ENCODE results near the gene CARHSP1.

CARHSP1 gene

GRCh38 chr16:8910811-8911210 lies 42.0 kb upstream of the CARHSP1 start:
- CTCF ChIA-PET: interaction anchor here (0.7 to 3.0 kb wide), 7 partner anchors 10 to 227 kb away, joined by 3 to 16 read pairs (median 6); no protein-coding TSS in a partner anchor
- 100% methylated on average over 1 of the region's 1 CpG for WGBS (ENCODE audit: insufficient coverage)
- H3K4me1 ChIP-seq (ENCODE audit: control extremely low read depth in 1 of 4, control insufficient read depth in 4 of 4, insufficient read depth in 4 of 4, low read length in 3 of 4): peaks cover 0 to 6% (median 3%) of the 10 kb centered on the region in 4 experiments

GRCh38 chr16:8908810-8909468 lies 40.1 kb upstream of the CARHSP1 start:
- Histone ChIP-seq H3K27ac (ENCODE audit: insufficient read depth in 1 of 2, low read depth in 1 of 2, low read length in 2 of 2, poor library complexity in 1 of 2, severe bottlenecking in 2 of 2) (no peak overlapping the region), H3K36me3 (ENCODE audit: control insufficient read depth in 4 of 4, insufficient read depth in 4 of 4, low read length in 3 of 4) (peaks cover 29 to 90% (median 60%) of the 10 kb centered on the region in 4 experiments), H3K9me3 (ENCODE audit: control extremely low read depth in 1 of 5, control insufficient read depth in 4 of 5, insufficient read depth in 2 of 5, low read depth in 1 of 5, low read length in 4 of 5) (no peaks in the 10 kb centered on the region), H3K4me1 (ENCODE audit: control extremely low read depth in 1 of 4, control insufficient read depth in 4 of 4, insufficient read depth in 4 of 4, low read length in 3 of 4) (no peaks in the 10 kb centered on the region), H3K27me3 (replicated peaks in 2 of 5; ENCODE audit: control insufficient read depth in 4 of 5, insufficient read depth in 5 of 5, low read length in 4 of 5) (no peaks in the 10 kb centered on the region), H3K4me3 (ENCODE audit: control insufficient read depth in 1 of 7, extremely low read depth in 1 of 7, insufficient read depth in 4 of 7, low read depth in 2 of 7, low read length in 6 of 7) (no peak overlapping the region)
- ChIA-PET CTCF (interaction anchor here (1.3 to 3.1 kb wide), 3 partner anchors 8 to 225 kb away, joined by 5 to 16 read pairs (median 11); no protein-coding TSS in a partner anchor), POLR2A (no interaction called here)
- DNase-seq: no peak
- WGBS (ENCODE audit: insufficient coverage): 76% methylated on average over 8 of the region's 8 CpGs

More at GRCh38 chr16:8910811-8911210, 42.0 kb upstream of the CARHSP1 start:
- H3K9me3 ChIP-seq (ENCODE audit: control extremely low read depth in 1 of 5, control insufficient read depth in 4 of 5, insufficient read depth in 2 of 5, low read depth in 1 of 5, low read length in 4 of 5): no peaks in the 10 kb centered on the region
- no peaks in the 10 kb centered on the region for H3K27me3 ChIP-seq (replicated peaks in 2 of 5; ENCODE audit: control insufficient read depth in 4 of 5, insufficient read depth in 5 of 5, low read length in 4 of 5)
- DNase-seq: no peak
- POLR2A ChIA-PET: no interaction called here
- no peak overlapping the region for H3K27ac ChIP-seq (ENCODE audit: insufficient read depth in 1 of 2, low read depth in 1 of 2, low read length in 2 of 2, poor library complexity in 1 of 2, severe bottlenecking in 2 of 2)
- no peak overlapping the region for H3K4me3 ChIP-seq (ENCODE audit: control insufficient read depth in 1 of 7, extremely low read depth in 1 of 7, insufficient read depth in 4 of 7, low read depth in 2 of 7, low read length in 6 of 7)
- peaks cover 29 to 92% (median 56%) of the 10 kb centered on the region in 4 experiments for H3K36me3 ChIP-seq (ENCODE audit: control insufficient read depth in 4 of 4, insufficient read depth in 4 of 4, low read length in 3 of 4)

- no peaks in the 10 kb centered on the region for H3K4me1 ChIP-seq (ENCODE audit: control extremely low read depth in 1 of 4, control insufficient read depth in 4 of 4, insufficient read depth in 4 of 4, low read length in 3 of 4)
- H3K4me3 ChIP-seq (ENCODE audit: control insufficient read depth in 1 of 7, extremely low read depth in 1 of 7, insufficient read depth in 4 of 7, low read depth in 2 of 7, low read length in 6 of 7): no peak overlapping the region
- CTCF ChIA-PET: interaction anchor here (1.2 to 3.1 kb wide), 3 partner anchors 26 to 228 kb away, joined by 3 to 11 read pairs (median 8); no protein-coding TSS in a partner anchor
- H3K36me3 ChIP-seq (ENCODE audit: control insufficient read depth in 4 of 4, insufficient read depth in 4 of 4, low read length in 3 of 4): peaks cover 27 to 91% (median 64%) of the 10 kb centered on the region in 4 experiments
- no peaks in the 10 kb centered on the region for H3K27me3 ChIP-seq (replicated peaks in 2 of 5; ENCODE audit: control insufficient read depth in 4 of 5, insufficient read depth in 5 of 5, low read length in 4 of 5)
- no peaks in the 10 kb centered on the region for H3K9me3 ChIP-seq (ENCODE audit: control extremely low read depth in 1 of 5, control insufficient read depth in 4 of 5, insufficient read depth in 2 of 5, low read depth in 1 of 5, low read length in 4 of 5)
- no peak for DNase-seq
- 96% methylated on average over 4 of the region's 4 CpGs for WGBS (ENCODE audit: insufficient coverage)
- POLR2A ChIA-PET: interaction anchor here (0.6 kb wide), 1 partner anchor 228 kb away, joined by 3 read pairs; no protein-coding TSS in a partner anchor
- H3K27ac ChIP-seq (ENCODE audit: insufficient read depth in 1 of 2, low read depth in 1 of 2, low read length in 2 of 2, poor library complexity in 1 of 2, severe bottlenecking in 2 of 2): no peak overlapping the region
These were observed 38.3 kb upstream of the CARHSP1 start for GRCh38 chr16:8907096-8907495.

GRCh38 chr16:8905795-8906591 lies 37.2 kb upstream of the CARHSP1 start:
- ChIA-PET CTCF (interaction anchor here (0.8 to 2.2 kb wide), 6 partner anchors 9 to 229 kb away, joined by 3 to 9 read pairs (median 5); no protein-coding TSS in a partner anchor), POLR2A (no interaction called here)
- Histone ChIP-seq H3K36me3 (ENCODE audit: control insufficient read depth in 4 of 4, insufficient read depth in 4 of 4, low read length in 3 of 4) (peaks cover 29 to 91% (median 69%) of the 10 kb centered on the region in 4 experiments), H3K27ac (ENCODE audit: insufficient read depth in 1 of 2, low read depth in 1 of 2, low read length in 2 of 2, poor library complexity in 1 of 2, severe bottlenecking in 2 of 2) (no peak overlapping the region), H3K9me3 (ENCODE audit: control extremely low read depth in 1 of 5, control insufficient read depth in 4 of 5, insufficient read depth in 2 of 5, low read depth in 1 of 5, low read length in 4 of 5) (no peaks in the 10 kb centered on the region), H3K4me3 (ENCODE audit: control insufficient read depth in 1 of 7, extremely low read depth in 1 of 7, insufficient read depth in 4 of 7, low read depth in 2 of 7, low read length in 6 of 7) (no peak overlapping the region), H3K4me1 (ENCODE audit: control extremely low read depth in 1 of 4, control insufficient read depth in 4 of 4, insufficient read depth in 4 of 4, low read length in 3 of 4) (no peaks in the 10 kb centered on the region), H3K27me3 (replicated peaks in 2 of 5; ENCODE audit: control insufficient read depth in 4 of 5, insufficient read depth in 5 of 5, low read length in 4 of 5) (no peaks in the 10 kb centered on the region)
- peak in 2 of 3 donors; percentile 29 to 31 for DNase-seq
- 98% methylated on average over 9 of the region's 14 CpGs for WGBS (ENCODE audit: insufficient coverage)

DNA sequence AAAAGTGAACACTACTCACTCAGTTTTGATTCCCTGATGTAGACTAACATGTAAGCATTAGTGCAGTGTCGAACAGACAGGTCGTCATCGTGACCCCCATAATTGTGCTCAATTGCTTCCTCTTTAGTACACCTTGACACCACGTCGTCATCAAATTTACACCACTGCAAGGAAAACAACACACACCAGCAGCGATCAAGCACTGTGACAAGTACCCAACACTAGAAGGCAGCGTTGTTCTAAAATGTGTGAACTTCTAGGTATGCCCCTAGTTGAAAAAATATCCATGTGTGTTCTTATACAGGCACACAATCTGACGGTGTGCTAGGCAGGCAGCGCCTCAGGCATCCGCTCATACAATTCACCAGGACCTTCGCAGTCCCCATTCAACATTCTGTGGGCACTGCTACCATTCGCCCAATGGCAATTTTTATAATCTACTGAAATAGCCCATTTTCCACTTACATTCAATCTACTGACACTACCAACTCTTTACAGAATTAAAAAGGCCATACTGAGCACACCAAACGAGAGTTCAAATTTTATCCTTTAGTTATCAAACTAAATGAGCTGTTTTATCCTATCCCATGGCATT lies 36.5 kb upstream of the CARHSP1 start:
- H3K27me3 ChIP-seq (replicated peaks in 2 of 5; ENCODE audit: control insufficient read depth in 4 of 5, insufficient read depth in 5 of 5, low read length in 4 of 5): no peaks in the 10 kb centered on the region
- 85% methylated on average over 12 of the region's 13 CpGs for WGBS (ENCODE audit: insufficient coverage)
- CTCF ChIA-PET: interaction anchor here (0.8 to 2.2 kb wide), 6 partner anchors 10 to 230 kb away, joined by 3 to 9 read pairs (median 5); no protein-coding TSS in a partner anchor
- DNase-seq: peak; percentile 47 to 75 (median 71)
- POLR2A ChIA-PET: interaction anchor here (0.7 kb wide), 1 partner anchor 14 kb away, joined by 3 read pairs; no protein-coding TSS in a partner anchor
- H3K4me3 ChIP-seq (ENCODE audit: control insufficient read depth in 1 of 7, extremely low read depth in 1 of 7, insufficient read depth in 4 of 7, low read depth in 2 of 7, low read length in 6 of 7): no peak overlapping the region
- no peaks in the 10 kb centered on the region for H3K9me3 ChIP-seq (ENCODE audit: control extremely low read depth in 1 of 5, control insufficient read depth in 4 of 5, insufficient read depth in 2 of 5, low read depth in 1 of 5, low read length in 4 of 5)
- H3K4me1 ChIP-seq (ENCODE audit: control extremely low read depth in 1 of 4, control insufficient read depth in 4 of 4, insufficient read depth in 4 of 4, low read length in 3 of 4): no peaks in the 10 kb centered on the region
- peaks cover 27 to 91% (median 68%) of the 10 kb centered on the region in 4 experiments for H3K36me3 ChIP-seq (ENCODE audit: control insufficient read depth in 4 of 4, insufficient read depth in 4 of 4, low read length in 3 of 4)
- no peak overlapping the region for H3K27ac ChIP-seq (ENCODE audit: insufficient read depth in 1 of 2, low read depth in 1 of 2, low read length in 2 of 2, poor library complexity in 1 of 2, severe bottlenecking in 2 of 2)

- no peak overlapping the region for H3K27ac ChIP-seq (ENCODE audit: insufficient read depth in 1 of 2, low read depth in 1 of 2, low read length in 2 of 2, poor library complexity in 1 of 2, severe bottlenecking in 2 of 2)
- no peak overlapping the region for H3K4me3 ChIP-seq (ENCODE audit: control insufficient read depth in 1 of 7, extremely low read depth in 1 of 7, insufficient read depth in 4 of 7, low read depth in 2 of 7, low read length in 6 of 7)
- ChIA-PET POLR2A (no interaction called here), CTCF (interaction anchor here (0.9 to 1.4 kb wide), 5 partner anchors 10 to 232 kb away, joined by 3 to 4 read pairs (median 3); no protein-coding TSS in a partner anchor)
- peaks cover 29 to 94% (median 66%) of the 10 kb centered on the region in 4 experiments for H3K36me3 ChIP-seq (ENCODE audit: control insufficient read depth in 4 of 4, insufficient read depth in 4 of 4, low read length in 3 of 4)
- H3K4me1 ChIP-seq (ENCODE audit: control extremely low read depth in 1 of 4, control insufficient read depth in 4 of 4, insufficient read depth in 4 of 4, low read length in 3 of 4): no peaks in the 10 kb centered on the region
- 90% methylated on average over 7 of the region's 8 CpGs for WGBS (ENCODE audit: insufficient coverage)
- H3K27me3 ChIP-seq (replicated peaks in 2 of 5; ENCODE audit: control insufficient read depth in 4 of 5, insufficient read depth in 5 of 5, low read length in 4 of 5): no peaks in the 10 kb centered on the region
- no peaks in the 10 kb centered on the region for H3K9me3 ChIP-seq (ENCODE audit: control extremely low read depth in 1 of 5, control insufficient read depth in 4 of 5, insufficient read depth in 2 of 5, low read depth in 1 of 5, low read length in 4 of 5)
- no peak for DNase-seq
These were observed 35.2 kb upstream of the CARHSP1 start for GRCh38 chr16:8904018-8904430.
